H9 (cell line): ENCODE results near the gene GBE1. TPM values are rescaled to one million over a fixed set of nuclear protein-coding genes. Genes with fewer than 3 reads are reported as not detected.

Source experiments
- DNase-seq: peaks from one replicate; pipeline ENCODE4 v3.0.0-alpha.2; 2017
- H2AFZ ChIP-seq: one replicate; pipeline ENCODE4 v1.6.1; 2013; ENCODE audit warnings: mild to moderate bottlenecking, low read length, control low read depth, moderate library complexity
- H2AK5ac ChIP-seq: 2 replicates; pipeline ENCODE4 v1.6.1; 2013; ENCODE audit warnings: low read length, control low read depth, mixed read lengths; ENCODE audit not compliant: insufficient read length
- H2BK120ac ChIP-seq: one replicate; pipeline ENCODE4 v1.6.1; 2013; ENCODE audit warnings: low read depth, mild to moderate bottlenecking, low read length, control low read depth, inconsistent platforms; ENCODE audit not compliant: poor library complexity, severe bottlenecking
- H2BK12ac ChIP-seq: 2 replicates; pipeline ENCODE4 v1.6.1; 2013; ENCODE audit warnings: low read length, control low read depth, mixed read lengths, low read depth; ENCODE audit not compliant: insufficient read length
- H2BK15ac ChIP-seq: 2 replicates; pipeline ENCODE4 v1.6.1; 2013; ENCODE audit warnings: low read depth, low read length, control low read depth
- H2BK20ac ChIP-seq: one replicate; pipeline ENCODE4 v1.6.1; 2013; ENCODE audit warnings: low read depth, mild to moderate bottlenecking, low read length, control low read depth, inconsistent platforms; ENCODE audit not compliant: poor library complexity, severe bottlenecking
- H2BK5ac ChIP-seq: 2 replicates; pipeline ENCODE4 v1.6.1; 2013; ENCODE audit warnings: low read length, control low read depth, mixed read lengths; ENCODE audit not compliant: insufficient read length
- H3K14ac ChIP-seq: 2 replicates; pipeline ENCODE4 v1.6.1; 2013; ENCODE audit warnings: low read length, control low read depth; ENCODE audit not compliant: insufficient read depth
- H3K18ac ChIP-seq: 2 replicates; pipeline ENCODE4 v1.6.1; 2013; ENCODE audit warnings: low read depth, mild to moderate bottlenecking, mixed read lengths, low read length, control low read depth; ENCODE audit not compliant: insufficient read length
- H3K23ac ChIP-seq: 2 replicates; pipeline ENCODE4 v1.6.1; 2013; ENCODE audit warnings: low read length, control low read depth, mixed read lengths, low read depth; ENCODE audit not compliant: insufficient read length
- H3K23me2 ChIP-seq: 2 replicates; pipeline ENCODE4 v1.6.1; 2013; ENCODE audit warnings: low read depth, mild to moderate bottlenecking, mixed read lengths, low read length, control low read depth; ENCODE audit not compliant: insufficient read length, poor library complexity, severe bottlenecking
- H3K27ac ChIP-seq: 2 replicates; pipeline ENCODE4 v1.5.1; 2013; ENCODE audit warnings: low read length, control low read depth, mixed read lengths, low read depth; ENCODE audit not compliant: insufficient read length
- H3K27me3 ChIP-seq: 2 replicates; pipeline ENCODE4 v1.6.1; 2013; ENCODE audit warnings: low read length, control low read depth, inconsistent platforms; ENCODE audit not compliant: insufficient read depth
- H3K4ac ChIP-seq: 2 replicates; pipeline ENCODE4 v1.6.1; 2013; ENCODE audit warnings: low read depth, mild to moderate bottlenecking, control low read depth, inconsistent platforms, low read length, moderate library complexity
- H3K4me1 ChIP-seq: 2 replicates; pipeline ENCODE4 v1.6.1; 2013; ENCODE audit warnings: low read length, control low read depth, inconsistent platforms; ENCODE audit not compliant: insufficient read depth
- H3K4me2 ChIP-seq: 2 replicates; pipeline ENCODE4 v1.6.1; 2013; ENCODE audit warnings: low read length, control low read depth, mixed read lengths; ENCODE audit not compliant: insufficient read length, insufficient read depth
- H3K56ac ChIP-seq: 2 replicates; pipeline ENCODE4 v1.6.1; 2013; ENCODE audit warnings: low read depth, mild to moderate bottlenecking, mixed read lengths, low read length, control low read depth; ENCODE audit not compliant: insufficient read length
- H3K79me1 ChIP-seq: 2 replicates; pipeline ENCODE4 v1.6.1; 2013; ENCODE audit warnings: low read depth, mild to moderate bottlenecking, moderate library complexity, low read length, control low read depth, inconsistent platforms; ENCODE audit not compliant: insufficient read depth, poor library complexity, severe bottlenecking
- H3K79me2 ChIP-seq: 2 replicates; pipeline ENCODE4 v1.6.1; 2013; ENCODE audit warnings: low read length, control low read depth, inconsistent platforms; ENCODE audit not compliant: insufficient read depth
- H3K9ac ChIP-seq: 2 replicates; pipeline ENCODE4 v1.6.1; 2013; ENCODE audit warnings: low read length, control low read depth, mixed read lengths; ENCODE audit not compliant: insufficient read length; ENCODE audit errors: extremely low read depth
- H3K9me3 ChIP-seq: one replicate; pipeline ENCODE4 v1.6.1; 2013; ENCODE audit warnings: low read depth, low read length, inconsistent platforms; ENCODE audit not compliant: control insufficient read depth
- H3T11ph ChIP-seq: one replicate; pipeline ENCODE4 v1.6.1; 2013; ENCODE audit warnings: mild to moderate bottlenecking, low read length, control low read depth, inconsistent platforms
- H4K20me1 ChIP-seq: one replicate; pipeline ENCODE4 v1.6.1; 2013; ENCODE audit not compliant: control insufficient read depth, insufficient read length, insufficient read depth
- H4K5ac ChIP-seq: 2 replicates; pipeline ENCODE4 v1.6.1; 2013; ENCODE audit warnings: low read depth, mild to moderate bottlenecking, mixed read lengths, low read length, control low read depth; ENCODE audit not compliant: insufficient read length
- H4K8ac ChIP-seq: replicated peaks from 2 replicates; pipeline ENCODE4 v1.6.1; 2013; ENCODE audit warnings: low read length, control low read depth, mixed read lengths, low read depth; ENCODE audit not compliant: insufficient read length
- H4K91ac ChIP-seq: 2 replicates; pipeline ENCODE4 v1.6.1; 2013; ENCODE audit warnings: low read depth, mild to moderate bottlenecking, moderate library complexity, mixed read lengths, low read length, control low read depth; ENCODE audit not compliant: insufficient read length
- H3K27ac Mint-ChIP-seq, 3 experiments: 2 replicates in 2 of 3; 3 replicates in 1 of 3; pipeline ENCODE4 v1.8.0; 2020 to 2021; ENCODE audit warnings: mixed read lengths in 3 of 3, mild to moderate bottlenecking in 1 of 3, moderate library complexity in 1 of 3
- H3K27me3 Mint-ChIP-seq: 2 replicates; pipeline ENCODE4 v1.8.0; 2021; ENCODE audit warnings: low read depth, mild to moderate bottlenecking, moderate library complexity, mixed read lengths
- H3K36me3 Mint-ChIP-seq, 3 experiments: 2 replicates in 2 of 3; 3 replicates in 1 of 3; pipeline ENCODE4 v1.8.0; 2020 to 2021; ENCODE audit warnings: low read depth in 3 of 3, mixed read lengths in 3 of 3; ENCODE audit not compliant: insufficient read depth in 1 of 3
- H3K4me1 Mint-ChIP-seq, 2 experiments: 2 replicates each; pipeline ENCODE4 v1.8.0; 2020; ENCODE audit warnings: mixed read lengths in 2 of 2
- H3K4me3 Mint-ChIP-seq, 2 experiments: 2 replicates in 1 of 2; 3 replicates in 1 of 2; pipeline ENCODE4 v1.8.0; 2020 to 2021; ENCODE audit warnings: mild to moderate bottlenecking in 2 of 2, mixed read lengths in 2 of 2, moderate library complexity in 1 of 2
- H3K9me3 Mint-ChIP-seq, 2 experiments: 2 replicates in 1 of 2; 3 replicates in 1 of 2; pipeline ENCODE4 v1.8.0; 2020; ENCODE audit warnings: mild to moderate bottlenecking in 2 of 2, mixed read lengths in 2 of 2, moderate library complexity in 1 of 2
- CTCF ChIP-seq: fragments of 200-600 bp; sonication (generic); conservative IDR thresholded peaks from 3 replicates; pipeline ENCODE4 v1.8.0; 2021; ENCODE audit warnings: antibody characterized with exemption, mild to moderate bottlenecking
- WGBS: extraction: QIAGEN DNeasy Blood & Tissue Kit; methylation state at CpG from one replicate; pipeline ENCODE4 v1.1.7; 2013; ENCODE audit warnings: missing lambda C conversion rate, low lambda C conversion rate, mixed read lengths; ENCODE audit not compliant: insufficient read length; ENCODE audit errors: extremely low coverage; 5-methylcytosine and 5-hydroxymethylcytosine counted together
- total RNA-seq: library from RNA; stranded (reverse); gene quantifications from 2 replicates; pipeline ENCODE4 v1.2.1, GENCODE V29; 2021

The GBE1 gene
- total RNA-seq, 1 experiment from 2014 or later: 13.8 TPM

DNA sequence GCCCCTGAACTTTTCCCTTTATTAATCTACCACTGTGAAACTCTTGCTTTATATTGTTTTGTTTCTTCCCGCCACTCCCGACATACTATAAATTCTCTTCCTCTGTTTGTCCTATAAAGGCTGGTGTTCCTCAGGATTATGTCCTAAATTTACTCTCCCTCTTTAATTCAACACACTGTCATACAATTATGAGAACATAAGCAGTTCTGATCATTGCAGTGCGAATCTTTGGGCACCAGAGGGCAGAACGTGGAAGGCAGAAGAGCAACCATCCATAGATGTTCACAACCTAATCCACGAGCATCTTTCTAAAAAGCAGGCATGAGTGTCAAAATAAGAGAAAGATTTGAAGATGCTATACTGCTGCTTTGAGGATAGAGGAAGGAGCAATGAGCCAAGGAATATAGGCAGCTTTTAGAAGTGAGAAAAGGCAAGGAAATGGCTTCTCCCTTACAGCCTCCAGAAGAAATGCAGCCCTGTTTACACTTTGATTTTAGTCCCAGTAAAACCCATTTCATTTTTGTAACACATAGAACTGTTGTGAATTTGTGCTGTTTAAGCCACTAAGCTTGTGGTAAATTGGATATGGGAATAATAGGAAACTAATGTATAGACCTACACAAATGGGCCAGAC is 179.4 kb downstream of the GBE1 start:
- Histone ChIP-seq H3K4ac (no peak overlapping the region), H2BK120ac (no peak overlapping the region), H3K79me2 (no peaks in the 10 kb centered on the region), H4K91ac (no peak overlapping the region), H4K20me1 (no peaks in the 10 kb centered on the region), H3K9ac (no peak overlapping the region), H3K23ac (no peak overlapping the region), H3K4me2 (no peak overlapping the region), H2AFZ (no peak overlapping the region), H3K27ac (no peak overlapping the region), H3K56ac (no peak overlapping the region), H2BK20ac (no peak overlapping the region), H2BK15ac (no peak overlapping the region), H3K18ac (no peak overlapping the region), H4K8ac (no peak overlapping the region), H2BK5ac (no peak overlapping the region), H2BK12ac (no peak overlapping the region), H3K79me1 (no peaks in the 10 kb centered on the region), H3K14ac (no peak overlapping the region), H3K23me2 (no peaks in the 10 kb centered on the region), H3K4me1 (no peaks in the 10 kb centered on the region), H3T11ph (no peak overlapping the region), H3K9me3 (no peaks in the 10 kb centered on the region), H3K27me3 (no peaks in the 10 kb centered on the region), H4K5ac (no peak overlapping the region), H2AK5ac (no peak overlapping the region)
- DNase-seq: no peak
- H3K27me3 Mint-ChIP-seq: no peaks in the 10 kb centered on the region
- no CpG with 5 or more reads among the region's 5 CpGs for WGBS
- no peaks in the 10 kb centered on the region for H3K9me3 Mint-ChIP-seq
- no peak overlapping the region for H3K27ac Mint-ChIP-seq
- H3K4me3 Mint-ChIP-seq: no peak overlapping the region
- TF ChIP-seq CTCF: peak; percentile 77
- H3K36me3 Mint-ChIP-seq: no peaks in the 10 kb centered on the region
- peaks cover 9 to 13% of the 10 kb centered on the region in 2 experiments for H3K4me1 Mint-ChIP-seq
